Activated gamma-delta T cell treated with anti-CD3 and anti-CD28 coated beads, Interleukin-2, amount 50 U/mL, for 16 hours (primary cell): ENCODE data around the gene MSRB1.
"Not testable (repeated sequence)": the region's sequence is repeated elsewhere in the genome, so short reads cannot be mapped to it uniquely, and the experiment has no call there.

ENCODE experiments used
- DNase-seq: peaks from one replicate; pipeline ENCODE4 v3.0.0-alpha.2; 2020; ENCODE audit warnings: low read depth

MSRB1 gene

DNA sequence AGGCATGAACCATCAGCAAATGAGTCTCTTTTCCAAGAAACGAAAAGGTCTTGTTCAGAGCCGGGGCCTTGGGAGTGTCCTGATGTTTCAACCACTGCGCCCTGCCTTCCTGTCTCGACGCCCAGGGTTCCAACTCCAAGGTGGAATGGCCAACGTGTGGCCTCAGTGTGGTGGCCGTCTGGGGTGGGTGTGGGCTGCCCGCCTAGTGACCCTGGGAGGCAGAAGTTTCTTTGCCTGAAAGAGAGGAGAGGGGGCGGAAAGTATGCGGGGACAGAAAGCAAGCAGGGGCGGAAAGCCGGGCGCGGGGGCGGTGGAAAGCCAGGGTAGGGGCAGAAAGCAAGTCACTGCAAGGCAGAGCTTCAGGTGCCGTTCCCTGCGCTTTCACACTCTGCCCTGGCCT lies 4.1 kb downstream of the MSRB1 start:
- DNase-seq: no peak

DNA sequence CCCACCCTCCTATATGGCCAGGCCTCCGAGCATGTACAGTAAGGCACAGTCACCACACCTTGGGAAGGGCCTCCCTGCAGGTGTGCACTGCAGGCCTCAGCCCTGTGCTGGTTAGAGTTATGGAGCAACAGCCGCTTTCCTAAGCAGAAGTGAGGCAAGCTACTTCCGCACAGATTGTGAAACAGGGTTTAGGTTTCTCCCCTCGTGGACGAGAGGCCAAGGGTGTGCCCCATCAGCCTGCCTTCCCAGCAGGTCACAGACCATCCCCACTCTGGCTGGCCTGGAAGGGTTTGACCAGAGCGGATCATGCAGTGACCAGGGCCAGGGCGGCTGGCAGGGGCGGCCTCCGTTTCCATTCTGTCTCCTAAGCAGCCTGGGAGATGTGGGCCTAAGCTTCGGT lies 4.7 kb downstream of the MSRB1 start:
- no peak for DNase-seq

DNA sequence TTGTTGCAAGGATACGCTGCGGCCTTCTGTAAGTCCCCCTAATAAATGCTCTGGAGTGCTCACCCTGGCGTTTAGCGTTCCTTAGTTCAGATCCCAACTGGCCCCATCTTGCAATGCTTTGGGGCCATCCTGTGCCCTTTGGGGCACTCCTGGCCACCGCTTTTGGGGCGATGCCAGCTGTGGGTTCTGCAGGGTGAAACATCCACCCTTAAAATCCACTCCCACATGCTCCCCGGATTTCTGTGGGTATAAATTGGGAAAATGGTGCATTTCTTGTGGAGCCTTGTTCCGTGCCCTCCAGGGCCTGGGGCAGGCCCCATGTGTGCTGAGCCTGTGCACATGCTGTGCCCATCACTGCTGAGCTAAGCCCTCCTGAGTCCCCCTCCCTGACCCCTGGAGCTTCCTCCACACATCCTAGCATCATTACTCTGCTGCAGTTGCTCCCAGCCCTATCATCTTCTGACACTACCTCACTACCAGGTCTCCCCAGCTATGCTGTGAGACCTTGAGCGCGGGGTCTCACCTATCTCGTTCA lies 6.0 kb downstream of the MSRB1 start:
- no peak for DNase-seq

DNA sequence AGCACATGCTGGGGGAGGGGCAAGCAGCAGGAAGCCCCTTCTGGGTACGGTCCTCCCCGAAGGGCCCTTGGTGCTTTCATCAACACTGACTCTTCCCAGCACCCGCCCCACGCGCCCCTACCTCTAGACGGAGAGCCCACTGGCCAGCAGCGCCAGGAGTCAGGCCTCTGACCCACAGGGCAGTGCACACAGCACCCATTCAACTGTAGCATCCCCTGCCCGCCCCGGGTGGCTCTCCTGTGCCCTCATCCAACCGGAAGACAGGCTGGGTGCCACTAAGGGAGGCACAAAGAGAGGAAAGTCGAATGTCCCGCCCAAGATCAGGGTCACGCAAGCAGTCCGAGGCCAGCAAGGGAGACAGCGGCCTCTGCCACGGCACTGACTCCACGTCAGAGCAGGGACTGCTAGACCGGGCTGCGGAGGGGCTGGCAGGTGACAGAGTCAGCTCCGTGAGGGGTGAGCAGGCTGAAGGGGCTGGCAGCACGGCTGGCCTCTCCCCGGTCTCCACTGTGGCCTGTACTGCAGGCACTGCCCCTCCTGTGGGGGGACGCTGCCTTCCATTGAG lies 9.8 kb downstream of the MSRB1 start:
- DNase-seq: no peak

DNA sequence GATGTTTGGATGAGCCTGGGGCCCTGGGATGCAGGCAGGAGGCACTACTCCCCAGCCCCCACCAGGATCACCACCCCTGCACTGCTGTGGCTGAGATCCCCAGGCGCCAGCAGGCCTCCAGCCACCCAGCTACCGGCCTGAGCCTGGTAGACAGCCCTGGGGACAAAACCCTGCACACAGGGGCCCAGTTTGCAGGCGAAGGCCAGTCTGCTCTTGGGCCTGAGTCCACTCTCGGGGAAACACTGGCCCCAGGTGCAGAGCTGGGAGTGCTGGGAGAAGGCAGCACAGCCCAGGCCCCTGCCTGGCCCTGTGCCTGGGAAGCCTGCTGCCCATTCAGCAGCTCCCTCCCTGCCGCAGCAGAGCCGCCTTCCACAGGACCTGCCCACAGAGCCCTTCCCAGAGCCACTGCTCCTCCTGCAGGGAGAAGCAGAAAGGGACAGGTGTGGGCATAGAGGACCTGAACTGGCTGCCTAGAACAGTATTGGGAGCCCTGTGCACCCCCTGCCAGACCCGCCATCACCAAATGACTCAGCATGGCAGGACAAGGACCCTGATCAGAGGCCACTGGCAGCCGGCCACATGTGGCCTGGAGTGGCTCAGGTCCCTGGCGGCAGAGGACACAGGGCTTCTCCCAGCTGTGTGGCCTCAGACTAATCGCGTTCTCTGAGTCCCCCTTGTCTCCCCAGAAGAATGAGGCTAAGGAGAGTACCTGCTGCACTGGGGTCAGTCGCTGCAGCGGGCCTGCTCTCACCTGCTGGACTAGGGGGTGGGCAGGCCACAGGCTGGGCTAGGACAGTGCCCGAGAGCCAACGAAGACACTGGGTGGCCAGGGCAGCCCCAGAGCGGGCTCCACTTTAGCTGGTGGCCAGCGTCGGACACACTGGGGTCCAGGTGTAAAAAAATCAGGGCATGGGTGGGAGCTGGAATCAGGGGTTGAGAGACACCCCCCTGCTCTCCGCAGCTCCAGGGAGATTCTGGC lies 10.7 kb downstream of the MSRB1 start:
- no peak for DNase-seq

DNA sequence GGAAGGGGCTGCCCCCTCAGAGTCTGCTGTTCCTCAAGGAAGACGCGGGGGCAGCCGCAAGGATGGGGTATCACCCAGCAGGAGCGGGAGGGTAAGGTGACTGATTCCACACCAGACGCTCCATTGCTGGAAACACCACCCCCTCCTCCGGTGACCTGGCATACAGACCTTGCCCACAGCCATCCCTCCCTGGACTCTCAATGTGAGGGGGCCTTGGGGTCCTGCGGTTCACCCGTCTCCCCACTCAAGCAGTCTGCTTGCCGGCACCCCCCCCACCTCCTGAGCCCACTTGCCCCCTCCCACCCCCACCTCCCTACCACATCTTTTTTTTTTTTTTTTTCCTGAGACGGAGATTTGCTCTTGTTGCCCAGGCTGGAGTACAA lies 12.7 kb downstream of the MSRB1 start:
- no peak for DNase-seq

DNA sequence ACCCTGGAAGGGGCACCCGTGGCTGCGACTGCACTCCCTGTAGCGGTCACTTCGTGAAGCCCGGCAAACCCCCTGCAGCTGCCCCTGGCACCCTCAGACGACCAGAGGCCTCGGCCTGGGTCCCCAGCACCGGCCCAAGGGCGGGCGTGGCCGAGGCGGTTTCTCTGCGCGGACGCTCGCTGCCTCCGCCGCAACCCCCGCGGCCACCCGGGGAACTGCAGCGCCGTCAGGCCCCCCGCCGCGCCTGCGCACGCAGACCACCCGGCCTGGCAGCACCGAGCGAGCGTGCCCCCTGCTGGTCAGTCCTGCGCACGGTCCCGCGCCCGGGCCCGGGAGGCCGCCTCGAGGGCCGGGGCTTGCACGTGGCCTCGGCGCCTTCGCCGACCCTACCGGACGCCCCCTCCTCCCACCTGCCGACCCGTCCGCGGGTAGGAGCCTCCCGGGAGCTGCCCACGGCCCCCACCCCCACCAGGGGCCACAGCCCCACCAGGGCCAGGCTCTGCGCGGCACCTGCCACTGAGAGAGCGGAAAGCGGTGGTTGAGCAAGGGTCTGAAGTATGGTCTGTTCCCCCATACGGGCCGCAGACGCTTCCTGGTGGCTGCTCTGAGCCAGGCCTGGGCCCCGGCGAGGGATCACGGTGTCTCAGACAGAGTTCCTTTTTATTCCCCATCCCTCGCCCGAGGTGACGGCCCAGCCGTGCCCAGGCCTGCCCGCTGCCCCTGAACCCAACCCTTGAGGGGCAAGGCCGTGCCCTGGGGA lies 13.2 kb downstream of the MSRB1 start:
- DNase-seq: peak; percentile 90

DNA sequence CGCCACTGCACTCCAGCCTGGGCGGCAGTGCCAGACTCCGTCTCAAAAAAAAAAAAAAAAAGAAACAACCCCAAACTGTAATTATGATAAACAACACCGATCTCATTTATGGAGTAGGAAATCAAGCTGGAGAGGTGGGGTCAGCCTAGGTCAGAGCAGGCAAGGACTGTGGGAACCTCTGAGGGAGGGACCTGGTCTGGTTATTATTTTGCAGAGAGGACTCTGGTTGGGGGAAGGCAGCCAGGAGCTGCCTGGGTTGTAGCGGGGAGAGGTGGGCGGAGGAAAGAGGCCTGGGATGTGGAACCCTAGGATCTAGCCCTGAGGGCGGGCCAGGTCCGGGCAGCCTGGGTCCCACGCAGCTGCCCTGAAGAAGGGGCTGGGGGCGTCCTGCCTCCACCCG lies 13.9 kb downstream of the MSRB1 start:
- DNase-seq: no peak

DNA sequence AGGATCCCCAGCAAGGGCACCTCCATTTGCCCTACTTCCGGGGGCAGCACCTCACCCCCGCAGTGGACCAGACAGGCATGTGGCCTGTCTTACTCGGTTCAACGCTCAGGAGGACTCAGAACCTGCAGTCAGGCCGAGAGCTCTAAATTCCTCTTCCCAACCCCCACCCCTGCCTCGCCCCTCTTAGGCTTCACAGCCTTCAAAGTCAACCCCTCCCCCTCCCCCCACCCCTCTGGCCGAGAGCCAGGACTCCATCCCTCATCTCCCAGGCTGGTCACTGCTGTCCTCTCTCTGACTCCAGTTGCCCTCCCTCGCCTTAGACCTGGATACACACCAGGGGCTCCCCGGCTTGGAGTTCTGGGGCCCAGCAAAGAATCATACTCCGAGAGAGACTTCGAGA lies 16.7 kb downstream of the MSRB1 start:
- no peak for DNase-seq

DNA sequence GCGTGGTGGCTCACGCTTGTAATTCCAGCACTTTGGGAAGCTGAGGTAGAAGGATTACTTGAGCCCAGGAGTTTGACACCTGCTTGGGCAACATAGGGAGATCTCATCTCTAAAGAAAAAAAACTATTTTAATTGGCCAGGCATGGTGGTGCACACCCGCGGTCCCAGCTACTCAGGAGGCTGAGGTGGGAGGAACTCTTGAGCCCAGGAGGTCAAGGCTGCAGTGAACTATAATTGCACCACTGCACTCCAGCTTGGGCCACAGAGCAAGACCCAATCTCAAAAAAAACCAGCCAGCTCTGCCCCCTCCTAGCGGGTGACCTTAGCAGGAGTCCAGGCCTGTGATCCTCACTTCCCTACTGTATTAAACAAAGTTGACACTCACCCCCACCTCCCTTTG lies 18.9 kb downstream of the MSRB1 start:
- no peak for DNase-seq

DNA sequence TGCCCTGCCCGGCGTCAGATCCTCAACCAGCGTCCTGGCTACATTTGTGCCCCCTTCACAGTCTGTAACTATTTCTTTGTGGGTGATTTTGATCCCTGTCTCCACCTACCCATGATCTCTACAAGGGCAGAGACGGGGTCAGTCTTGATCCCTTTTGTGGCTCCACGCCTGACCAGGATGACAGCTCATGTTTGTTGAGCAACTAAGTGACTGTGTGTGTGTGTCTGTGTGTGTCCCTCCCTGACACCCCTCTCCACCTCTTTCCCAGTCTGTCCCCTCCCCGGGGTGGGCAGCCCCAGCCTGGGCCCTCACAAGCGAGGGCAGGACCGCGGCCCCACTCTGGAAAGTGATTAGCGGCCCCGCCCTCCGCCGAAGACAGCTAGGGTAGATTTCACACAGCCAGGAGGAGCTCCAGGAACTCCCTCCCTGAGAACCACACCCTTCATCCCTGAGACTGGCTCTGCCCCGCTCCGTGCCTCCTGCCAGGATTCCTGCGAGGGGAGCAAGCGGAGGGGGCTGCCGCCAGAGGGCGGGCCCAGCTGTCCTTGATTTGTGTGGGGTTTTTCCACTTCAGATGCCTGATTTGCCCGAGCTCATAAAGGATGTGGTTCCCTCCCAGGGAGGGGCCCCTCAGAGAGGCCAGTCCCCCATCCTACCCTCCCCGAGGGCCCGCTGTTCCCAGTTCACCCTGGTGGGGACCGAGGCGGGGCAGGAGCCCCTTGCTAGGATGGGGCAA lies 19.5 kb downstream of the MSRB1 start:
- no peak for DNase-seq

DNA sequence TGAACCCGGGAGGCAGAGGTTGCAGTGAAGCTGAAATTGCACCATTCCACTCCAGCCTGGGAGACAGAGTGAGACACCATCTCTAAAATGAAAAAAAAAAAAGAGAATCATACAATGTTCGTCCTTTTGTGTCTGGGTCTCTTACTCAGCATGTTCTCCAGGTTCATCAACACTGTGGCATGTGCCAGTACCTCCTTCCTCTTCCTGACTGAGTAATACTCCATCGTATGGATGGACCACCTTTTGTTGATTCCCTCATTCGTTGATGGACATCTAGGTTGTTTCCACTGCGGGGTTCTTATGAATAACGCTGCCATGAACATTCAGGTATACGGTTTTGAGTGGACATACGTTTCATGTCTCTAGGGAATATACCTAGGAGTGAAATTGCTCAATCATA lies 20.6 kb downstream of the MSRB1 start:
- no peak for DNase-seq

DNA sequence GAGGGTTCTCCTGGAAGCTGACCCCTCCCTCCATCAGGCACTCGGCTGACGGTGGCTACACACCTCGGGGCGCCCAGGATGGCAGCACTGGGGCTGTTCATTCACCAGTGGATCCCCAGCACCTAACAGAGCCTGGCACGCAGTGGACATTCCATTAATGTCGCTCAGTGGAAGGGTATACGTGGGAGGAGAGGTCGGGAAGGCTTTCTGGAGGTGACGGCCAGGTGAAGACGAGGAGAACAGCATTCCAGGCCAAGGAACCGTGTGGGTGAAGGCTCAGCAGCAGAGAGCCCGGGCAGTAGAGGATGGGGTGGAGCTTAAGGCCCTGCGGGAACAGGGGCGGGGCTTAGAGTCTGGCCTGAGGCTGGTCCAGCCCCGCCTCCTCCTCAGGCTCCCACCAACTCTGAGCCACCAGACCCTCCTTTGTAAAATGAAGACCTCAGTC lies 22.2 kb downstream of the MSRB1 start:
- DNase-seq: no peak

DNA sequence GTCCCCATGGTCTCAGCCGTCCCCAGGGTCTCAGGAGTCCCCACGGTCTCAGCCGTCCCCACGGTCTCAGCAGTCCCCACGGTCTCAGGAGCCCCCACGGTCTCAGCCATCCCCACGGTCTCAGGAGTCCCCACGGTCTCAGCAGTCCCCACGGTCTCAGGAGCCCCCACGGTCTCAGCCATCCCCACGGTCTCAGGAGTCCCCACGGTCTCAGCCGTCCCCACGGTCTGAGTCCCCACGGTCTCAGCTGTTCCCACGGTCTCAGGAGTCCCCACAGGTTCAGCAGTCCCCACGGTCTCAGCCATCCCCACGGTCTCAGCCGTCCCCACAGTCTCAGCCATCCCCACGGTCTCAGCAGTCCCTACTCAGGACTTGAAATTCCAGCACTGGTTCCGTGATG lies 22.9 kb downstream of the MSRB1 start:
- DNase-seq: not testable (repeated sequence)

DNA sequence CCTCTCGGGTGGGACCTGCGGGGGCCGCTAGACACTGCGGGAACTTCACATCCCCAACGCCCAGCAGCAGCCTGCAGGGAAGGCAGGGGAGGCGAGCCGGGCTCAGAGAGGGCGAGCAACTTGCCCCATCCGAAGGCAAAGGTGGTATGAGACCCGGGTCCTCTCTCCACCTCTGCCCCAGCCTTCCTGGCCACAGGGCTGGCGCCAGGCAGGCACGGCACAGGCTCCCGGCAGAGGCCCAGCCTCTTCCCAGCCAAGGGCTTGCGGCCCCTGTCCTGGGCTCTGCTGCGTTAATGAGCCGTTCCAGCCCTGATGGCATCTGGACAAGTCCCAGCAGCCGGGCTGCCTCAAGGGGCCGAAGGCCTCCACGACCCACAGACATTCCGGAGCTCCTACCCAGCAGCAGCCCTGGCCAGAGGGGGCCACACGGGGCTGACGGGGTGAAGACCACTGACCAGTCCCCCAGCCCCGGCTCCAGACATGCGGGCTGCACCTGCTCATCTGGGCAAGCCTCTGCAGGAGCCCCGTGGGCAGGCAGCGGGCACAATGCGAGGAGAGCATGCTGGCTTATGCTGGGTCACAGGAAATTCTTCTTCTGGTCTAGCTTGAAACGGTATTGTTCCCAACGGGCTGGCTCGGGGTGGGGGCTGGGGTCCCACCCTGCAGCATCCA lies 23.5 kb downstream of the MSRB1 start:
- DNase-seq: no peak

DNA sequence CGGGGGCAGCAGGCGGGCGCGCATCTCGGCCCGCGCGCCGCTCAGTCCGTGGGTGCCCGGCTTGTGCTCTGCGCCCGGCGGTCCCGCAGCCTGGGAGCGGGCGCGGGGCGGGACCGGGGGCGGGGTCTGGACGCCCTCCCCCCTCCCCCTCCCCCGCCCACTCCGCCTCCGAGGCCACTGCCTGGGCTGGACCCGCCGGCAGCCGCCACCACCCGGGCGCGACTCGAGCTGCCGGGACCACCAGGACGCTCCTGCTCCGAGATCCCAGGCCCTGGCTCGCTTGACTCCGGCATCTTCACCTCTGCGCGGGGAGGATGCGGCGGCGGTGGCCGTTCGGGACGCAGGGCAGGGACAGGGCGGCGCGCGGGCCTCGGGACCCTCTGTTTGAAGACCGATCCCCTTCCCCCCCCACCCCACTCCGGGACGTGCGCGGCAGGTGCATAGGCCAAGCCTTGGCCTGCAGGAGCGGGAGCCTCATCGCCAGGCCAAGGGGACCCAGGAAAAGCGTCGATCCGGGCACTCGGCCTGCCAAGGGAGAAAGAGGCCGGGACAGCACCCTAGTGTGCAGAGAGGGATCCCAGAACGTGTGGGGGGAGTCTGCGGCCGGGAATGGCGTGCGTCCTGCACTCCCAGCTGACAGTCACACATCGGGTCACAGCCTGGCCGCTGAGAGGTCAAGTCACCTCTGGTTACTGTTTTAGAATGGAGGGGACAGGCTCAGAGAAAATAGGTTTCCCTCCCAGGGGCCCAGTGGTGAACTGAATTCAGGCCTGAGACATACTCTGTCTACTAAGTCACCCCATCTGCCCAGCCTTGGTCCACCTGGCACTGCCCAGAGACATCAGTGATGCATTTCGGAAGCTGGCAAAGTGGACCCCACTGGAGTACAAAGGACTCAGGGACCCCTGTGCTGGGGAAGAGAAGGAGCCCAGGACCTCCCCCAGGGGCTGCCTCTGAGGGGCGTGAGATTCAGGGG lies 24.4 kb downstream of the MSRB1 start, which contains the start of gene HS3ST6:
Gene HS3ST6, minus strand, starts transcription at position 65 of the 976 bp plus-strand sequence. CDS start 92 bp downstream, outside the sequence.
- DNase-seq: no peak

DNA sequence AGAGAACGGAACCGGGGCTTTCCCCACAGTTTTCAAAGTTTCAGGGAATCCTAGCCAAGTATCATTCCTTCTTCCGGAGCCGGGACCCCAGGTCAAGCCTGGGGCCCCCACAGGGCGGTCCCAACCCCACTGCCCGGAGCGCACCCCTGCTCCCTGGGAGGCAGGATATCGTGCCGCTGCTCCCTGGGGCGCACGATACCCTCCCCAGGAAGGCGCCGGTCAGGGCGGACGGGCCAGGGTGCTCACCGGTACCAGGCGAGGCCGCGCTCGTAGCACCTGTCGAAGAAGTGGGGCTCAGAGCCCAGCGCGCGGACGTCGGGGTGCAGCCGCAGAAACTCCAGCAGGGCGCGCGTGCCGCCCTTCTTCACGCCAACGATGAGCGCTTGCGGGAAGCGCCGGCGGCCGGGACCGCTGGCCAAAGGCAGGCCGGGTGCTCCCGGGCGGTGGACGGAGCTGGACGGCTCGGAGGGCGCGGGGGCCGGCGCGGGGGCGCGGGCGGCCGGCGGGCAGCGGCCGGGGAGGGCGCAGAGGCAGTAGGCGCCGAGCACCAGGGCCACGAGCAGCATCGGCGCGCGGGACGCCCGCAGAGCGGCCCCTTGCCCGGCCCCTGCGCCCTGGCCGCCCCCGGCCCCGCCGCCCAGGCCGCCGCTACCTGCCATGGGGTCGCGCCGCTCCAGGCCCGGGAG lies 25.2 kb downstream of the MSRB1 start:
- DNase-seq: no peak

DNA sequence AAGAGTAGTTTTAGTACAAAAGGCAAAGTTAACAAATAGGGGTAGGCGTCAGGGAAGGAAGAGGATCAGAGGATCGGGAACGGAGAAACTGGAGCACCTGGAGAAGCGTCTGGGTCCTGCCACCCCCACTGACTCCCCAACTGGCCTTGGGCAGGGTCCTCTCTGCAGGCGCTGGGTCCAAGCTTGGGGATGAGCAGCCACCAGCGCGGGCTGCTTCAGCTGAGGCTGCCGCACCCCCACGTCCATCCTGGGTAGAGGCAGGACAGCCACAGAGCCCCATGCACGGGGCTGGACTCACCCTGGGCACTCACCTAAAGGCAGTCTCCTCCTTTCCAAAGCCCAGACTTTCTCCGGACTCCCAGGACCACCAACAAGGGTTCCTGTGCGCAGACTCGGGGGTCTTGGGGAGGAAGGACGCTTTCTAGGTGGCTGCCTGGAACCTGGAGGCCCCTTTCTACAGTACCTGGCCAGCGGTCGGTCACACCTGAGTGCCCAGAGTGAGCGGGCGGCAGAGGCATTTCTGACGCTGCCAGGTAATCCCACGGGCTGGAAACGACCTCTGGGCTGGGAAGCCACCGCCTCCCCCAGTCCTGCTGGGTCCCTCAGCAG lies 25.8 kb downstream of the MSRB1 start:
- DNase-seq: no peak

DNA sequence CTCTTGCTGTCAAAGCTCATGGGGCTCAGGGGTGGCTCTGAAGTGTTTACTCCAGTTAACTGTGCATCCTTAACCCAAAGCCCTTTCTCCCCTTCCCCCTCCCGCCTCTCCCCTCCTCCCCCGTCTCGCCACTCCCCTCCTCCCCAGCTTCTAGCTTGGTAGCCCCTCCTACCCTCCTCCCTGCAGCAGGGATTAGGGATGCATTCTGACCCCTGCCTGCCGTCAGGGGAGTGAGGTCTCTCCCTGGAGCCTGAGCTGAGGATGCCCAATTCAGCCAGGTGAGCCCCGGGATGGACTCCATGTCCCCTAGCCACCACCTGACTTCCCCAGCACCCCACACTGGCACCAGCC lies 26.4 kb downstream of the MSRB1 start:
- DNase-seq: no peak
